Measurements from ENCODE around the gene TTC28.
"Not testable (repeated sequence)": the region's sequence is repeated elsewhere in the genome, so short reads cannot be mapped to it uniquely, and the experiment has no call there.

TTC28 gene

GRCh38 chr22:28223826-28224225 lies 455.8 kb downstream of the TTC28 start:
- DNase-seq (ENCODE audit: low read depth) = no peak

GRCh38 chr22:28222976-28223745 lies 456.5 kb downstream of the TTC28 start:
- no peak for DNase-seq (ENCODE audit: low read depth)

- DNase-seq (ENCODE audit: low read depth) = no peak
Measured at GRCh38 chr22:28222571-28222970, 457.1 kb downstream of the TTC28 start.

GRCh38 chr22:28222052-28222451 lies 457.6 kb downstream of the TTC28 start:
- DNase-seq (ENCODE audit: low read depth) = no peak

- no peak for DNase-seq (ENCODE audit: low read depth)
Measured at GRCh38 chr22:28220626-28221363, 458.8 kb downstream of the TTC28 start.

DNA sequence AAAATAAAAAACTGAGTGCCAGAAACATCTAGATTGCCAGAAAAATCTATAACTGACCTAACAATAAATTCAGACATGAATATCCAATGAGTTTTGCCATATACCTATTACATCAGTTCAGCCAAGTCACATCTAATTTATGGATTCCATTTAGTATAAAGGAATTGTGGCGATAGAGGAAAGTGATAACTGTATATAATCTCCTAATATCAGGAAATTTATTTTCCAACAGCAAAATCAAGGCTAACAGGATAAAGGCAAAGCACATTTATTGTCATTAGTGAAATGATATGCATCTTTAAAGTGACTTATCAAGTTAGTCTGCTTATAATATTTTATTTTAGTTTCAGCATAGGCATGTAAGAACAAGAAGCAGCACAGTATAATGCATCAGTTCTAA lies 462.4 kb downstream of the TTC28 start:
- no peak for DNase-seq (ENCODE audit: low read depth)

DNA sequence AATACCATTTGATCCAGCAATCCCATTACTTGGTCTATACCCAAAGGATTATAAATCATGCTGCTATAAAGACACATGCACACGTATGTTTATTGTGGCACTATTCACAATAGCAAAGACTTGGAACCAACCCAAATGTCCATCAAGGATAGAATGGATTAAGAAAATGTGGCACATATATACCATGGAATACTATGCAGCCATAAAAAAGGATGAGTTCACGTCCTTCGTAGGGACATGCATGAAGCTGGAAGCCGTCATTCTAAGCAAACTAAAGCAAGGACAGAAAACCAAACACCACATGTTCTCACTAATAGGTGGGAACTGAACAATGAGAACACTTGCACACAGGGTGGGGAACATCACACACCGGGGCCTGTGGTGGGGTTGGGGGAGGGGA lies 464.9 kb downstream of the TTC28 start:
- DNase-seq (ENCODE audit: low read depth) = not testable (repeated sequence)

- not testable (repeated sequence) for DNase-seq (ENCODE audit: low read depth)
Measured at GRCh38 chr22:28209457-28209856, 470.2 kb downstream of the TTC28 start.

GRCh38 chr22:28208787-28209186 lies 470.9 kb downstream of the TTC28 start:
- DNase-seq (ENCODE audit: low read depth) = no peak

DNA sequence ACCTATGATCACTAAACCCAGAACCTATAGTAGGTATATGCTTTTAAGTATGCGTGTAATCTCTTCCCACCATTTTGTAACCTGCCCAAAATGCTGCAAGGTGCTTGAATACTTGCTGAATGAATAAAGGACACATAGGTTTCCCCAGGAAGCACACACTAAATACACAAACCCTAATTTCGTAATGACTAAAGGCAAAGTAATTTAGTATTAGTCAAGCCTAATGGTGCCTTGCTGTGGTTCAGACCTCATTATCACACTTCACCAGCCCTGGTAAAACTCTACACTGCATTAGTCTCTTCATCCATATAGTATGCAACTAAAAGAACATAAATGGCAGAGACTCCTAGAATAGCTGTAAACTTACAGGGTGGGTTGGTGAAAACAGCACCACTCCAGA lies 471.6 kb downstream of the TTC28 start:
- DNase-seq (ENCODE audit: low read depth) = no peak

DNA sequence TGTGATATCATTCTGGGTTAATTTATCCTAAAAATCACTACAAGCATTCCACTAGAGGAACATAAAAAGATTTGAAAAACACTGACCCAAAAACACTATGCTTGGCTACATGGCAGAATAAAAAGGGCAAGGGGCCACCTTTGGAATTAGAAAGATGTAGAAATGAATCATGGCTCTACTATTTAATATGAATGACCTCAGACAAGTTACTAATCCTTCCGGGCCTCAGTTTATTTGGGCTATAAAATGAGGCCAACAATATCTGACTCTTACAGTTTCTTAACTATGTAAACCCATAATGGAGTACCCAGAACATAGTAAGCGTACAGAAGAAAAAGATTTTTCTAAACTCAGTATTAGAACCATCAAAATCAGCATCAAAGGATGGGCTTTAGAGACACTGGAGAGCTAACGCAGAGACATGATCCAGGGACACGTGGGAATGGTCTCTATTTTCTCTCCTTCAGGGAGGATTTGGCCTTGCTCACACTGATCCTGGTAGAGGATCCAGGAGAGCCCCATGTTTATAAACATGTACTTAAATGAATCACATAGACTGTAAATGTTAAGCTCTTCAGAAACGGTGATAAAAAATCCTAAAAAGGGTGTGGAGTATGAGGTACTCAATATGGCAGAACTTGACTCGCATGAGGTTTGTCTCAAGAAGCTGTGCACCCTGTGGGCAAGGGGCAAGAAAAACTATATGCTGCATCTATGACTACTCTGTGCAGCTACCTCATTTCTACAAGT lies 472.2 kb downstream of the TTC28 start:
- DNase-seq (ENCODE audit: low read depth) = no peak

- no peak for DNase-seq (ENCODE audit: low read depth)
Measured at GRCh38 chr22:28205926-28206325, 473.7 kb downstream of the TTC28 start.

- DNase-seq (ENCODE audit: low read depth) = no peak
Measured at GRCh38 chr22:28204382-28204781, 475.3 kb downstream of the TTC28 start.

DNA sequence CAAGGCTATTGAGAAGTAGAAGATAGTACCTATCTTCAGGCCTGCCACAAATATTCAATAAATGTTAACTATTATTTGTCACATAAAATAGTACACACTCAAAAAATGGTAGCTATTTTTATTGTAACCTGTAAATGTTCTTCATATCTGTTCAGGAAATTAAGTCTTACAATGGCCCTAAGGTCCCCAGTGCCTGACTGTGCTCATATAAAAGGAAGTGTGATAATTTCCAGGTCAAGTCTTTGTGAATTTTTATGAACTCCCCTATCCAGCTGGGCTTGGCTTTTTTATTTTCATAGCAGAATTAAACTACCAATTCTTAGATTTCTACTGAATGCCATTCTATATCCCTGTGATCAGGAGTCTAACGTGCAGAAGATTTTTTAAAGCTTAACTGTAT lies 476.4 kb downstream of the TTC28 start:
- no peak for DNase-seq (ENCODE audit: low read depth)

- no peak for DNase-seq (ENCODE audit: low read depth)
Measured at GRCh38 chr22:28198692-28199091, 480.9 kb downstream of the TTC28 start.

GRCh38 chr22:28191571-28191970 lies 488.1 kb downstream of the TTC28 start:
- DNase-seq (ENCODE audit: low read depth) = not testable (repeated sequence)

DNA sequence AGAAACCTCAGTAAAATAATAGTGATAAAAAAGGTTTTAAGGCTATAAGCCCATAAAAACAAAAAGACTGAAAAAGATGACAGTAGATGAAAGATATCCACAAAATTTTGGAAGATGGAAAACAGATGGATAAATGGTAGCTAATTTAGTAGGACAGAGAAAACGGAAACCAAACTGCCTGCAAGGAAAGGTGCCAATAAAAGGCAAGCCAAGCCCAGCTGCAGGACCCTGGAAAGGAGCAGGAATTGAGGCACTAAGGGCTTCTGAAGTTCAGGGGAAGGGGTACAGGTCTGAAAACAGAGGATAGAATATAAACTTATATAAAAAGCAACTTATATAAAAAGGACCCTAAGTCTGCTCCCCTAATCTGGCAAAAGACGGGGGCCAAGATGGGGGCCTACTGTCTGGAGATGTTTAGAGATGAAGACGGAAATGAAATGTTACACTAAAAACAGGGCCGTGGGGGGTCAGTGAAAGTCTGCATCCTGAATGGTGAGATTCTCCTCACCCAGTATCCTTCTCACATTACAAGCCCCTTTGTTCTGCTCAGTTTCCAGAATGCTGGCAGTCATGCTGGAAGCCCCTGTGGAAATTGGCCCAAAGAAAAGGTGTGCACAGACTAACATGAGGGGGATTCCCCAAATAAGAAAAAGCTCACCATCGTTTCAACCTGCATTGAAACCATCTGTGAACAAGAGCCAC lies 491.3 kb downstream of the TTC28 start:
- DNase-seq (ENCODE audit: low read depth) = no peak

GRCh38 chr22:28187612-28188011 lies 492.0 kb downstream of the TTC28 start:
- no peak for DNase-seq (ENCODE audit: low read depth)

DNA sequence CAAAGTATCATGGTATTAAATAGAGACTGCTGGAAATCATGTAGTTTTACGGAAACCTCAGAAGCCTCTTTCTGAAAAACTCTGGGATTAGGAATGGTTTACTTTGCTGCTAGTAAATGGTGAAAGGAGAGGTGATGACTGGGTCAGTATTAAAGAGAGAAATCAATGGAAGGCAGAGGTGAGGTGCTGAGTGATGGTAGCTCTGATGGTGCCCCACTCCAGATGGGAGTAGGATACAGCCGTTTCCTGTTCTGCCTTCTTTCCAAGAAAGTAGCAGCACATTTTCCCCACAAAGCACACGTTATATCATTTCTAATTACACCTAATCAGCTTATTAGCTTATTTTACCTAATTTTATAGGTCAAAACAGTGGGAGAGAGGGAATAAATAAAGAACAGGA lies 493.0 kb downstream of the TTC28 start:
- no peak for DNase-seq (ENCODE audit: low read depth)

- no peak for DNase-seq (ENCODE audit: low read depth)
Measured at GRCh38 chr22:28185130-28185529, 494.5 kb downstream of the TTC28 start.

- no peak for DNase-seq (ENCODE audit: low read depth)
Measured at GRCh38 chr22:28183078-28183860, 496.4 kb downstream of the TTC28 start.

Measured in activated T-helper 1 cell treated with Interleukin-2 at 50 U/mL for 16 hours (primary cell).